ENCODE measurements around the gene AFF2.

DNA sequence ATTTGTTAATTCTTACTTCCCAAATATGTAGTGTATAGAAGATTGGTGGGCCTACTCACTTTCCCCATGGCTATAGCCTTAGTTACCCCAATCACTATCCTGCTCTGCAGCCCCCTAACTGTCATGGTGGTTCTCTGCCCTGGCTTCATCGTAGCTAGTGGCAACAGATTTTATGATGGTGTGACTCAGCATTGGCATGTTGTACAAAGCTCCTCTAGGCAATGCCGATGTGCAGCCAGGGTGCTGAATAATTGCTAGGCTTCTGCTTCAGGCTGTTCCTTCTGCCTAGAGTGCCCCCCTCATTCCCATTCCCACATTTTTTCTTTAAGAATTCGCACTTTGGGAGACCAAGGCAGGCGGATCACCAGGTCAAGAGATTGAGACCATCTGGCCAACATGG is 35.2 kb downstream of the AFF2 start:
- TF ChIP-seq POLR2A (IDR thresholded peaks at IDR 0.05; ENCODE audit: low read depth, low read length) (no peak), TAF1 (IDR thresholded peaks at IDR 0.05; ENCODE audit: low read depth, low read length) (no peak), POLR2AphosphoS5 (IDR thresholded peaks at IDR 0.05; ENCODE audit: low read depth, low read length) (no peak)
